Fibroblast of lung (primary cell): ENCODE measurements around the gene DOK3. TPM values are rescaled to one million over a fixed set of nuclear protein-coding genes. Genes with fewer than 3 reads are reported as not detected.

Source experiments
- DNase-seq, 2 donors: peaks; one replicate each; pipeline versions ENCODE4 v3.0.0 to v3.0.0-alpha.2; 2010; ENCODE audit warnings: low read depth in 2 of 2
- H2AFZ ChIP-seq: 2 replicates; pipeline ENCODE4 v1.5.1; 2012; ENCODE audit warnings: low read length, control low read depth, inconsistent platforms
- H3K27ac ChIP-seq: 2 replicates; pipeline ENCODE4 v1.5.1; 2011; ENCODE audit warnings: low read length, control low read depth; ENCODE audit not compliant: insufficient read depth
- H3K27me3 ChIP-seq: 2 replicates; pipeline ENCODE4 v1.5.1; 2011; ENCODE audit warnings: mild to moderate bottlenecking, low read length; ENCODE audit not compliant: control insufficient read depth, insufficient read depth
- H3K36me3 ChIP-seq: 2 replicates; pipeline ENCODE4 v1.5.1; 2011; ENCODE audit warnings: low read length; ENCODE audit not compliant: control insufficient read depth, insufficient read depth
- H3K4me1 ChIP-seq: 2 replicates; pipeline ENCODE4 v1.5.1; 2011; ENCODE audit warnings: low read length; ENCODE audit not compliant: control insufficient read depth, insufficient read depth; ENCODE audit errors: extremely low read depth
- H3K4me2 ChIP-seq: 2 replicates; pipeline ENCODE4 v1.5.1; 2011; ENCODE audit warnings: low read length, control low read depth; ENCODE audit not compliant: insufficient read depth; ENCODE audit errors: extremely low read depth
- H3K4me3 ChIP-seq, 4 experiments: fragments of 200-600 bp in 1 of 4; sonication (generic) in 1 of 4; replicated peaks in 1 of 4; 2 replicates each; pipeline ENCODE4 v1.5.1; 2011 to 2016; ENCODE audit warnings: low read length in 4 of 4, low read depth in 3 of 4, mild to moderate bottlenecking in 3 of 4, control low read depth in 2 of 4, inconsistent platforms in 1 of 4, mixed read lengths in 1 of 4; ENCODE audit not compliant: insufficient read depth in 1 of 4; ENCODE audit errors: control extremely low read depth in 1 of 4
- H3K79me2 ChIP-seq: 2 replicates; pipeline ENCODE4 v1.5.1; 2012; ENCODE audit warnings: mild to moderate bottlenecking, low read length, inconsistent platforms; ENCODE audit not compliant: control insufficient read depth, insufficient read depth
- H3K9ac ChIP-seq: 2 replicates; pipeline ENCODE4 v1.5.1; 2011; ENCODE audit warnings: mild to moderate bottlenecking, low read length, control low read depth; ENCODE audit not compliant: insufficient read depth
- H3K9me3 ChIP-seq: 2 replicates; pipeline ENCODE4 v1.5.1; 2012; ENCODE audit warnings: low read depth, low read length; ENCODE audit not compliant: control insufficient read depth, insufficient read depth
- H4K20me1 ChIP-seq: 2 replicates; pipeline ENCODE4 v1.5.1; 2011; ENCODE audit warnings: low read length; ENCODE audit not compliant: control insufficient read depth, insufficient read depth; ENCODE audit errors: extremely low read depth
- EZH2 ChIP-seq: IDR thresholded peaks from 2 replicates; pipeline ENCODE4 v1.5.1; 2012; ENCODE audit warnings: low read length, control low read depth, mild to moderate bottlenecking; ENCODE audit errors: missing control alignments
- polyA plus RNA-seq, 2 donors: library from polyadenylated mRNA; depleted of rRNA in 1 of 2; stranded (reverse) in 1 of 2; unstranded in 1 of 2; fragments of >200 nt; gene quantifications; 2 replicates each; pipeline ENCODE4 v1.2.1, GENCODE V29; 2011 to 2012; ENCODE audit warnings: missing spikeins in 1 of 2
- total RNA-seq: library from RNA; depleted of rRNA; stranded (reverse); fragments of >200 nt; gene quantifications from 2 replicates; pipeline ENCODE4 v1.2.1, GENCODE V29; 2014
- TF ChIP-seq, protein P1 (sequence below), 2 donors: IDR thresholded peaks in 1 of 2; conservative IDR thresholded peaks in 1 of 2; 1 replicate in 1 of 2; 2 replicates in 1 of 2; pipeline ENCODE4 v1.5.1; 2011 to 2012; ENCODE audit warnings: low read length in 2 of 2, control low read depth in 1 of 2, inconsistent platforms in 1 of 2, low read depth in 1 of 2, mild to moderate bottlenecking in 1 of 2

The DOK3 gene
- total and polyA plus RNA-seq, 2 donors (not counting 1 experiment from before 2014, with no cell fraction given): 0.99 to 1.5 TPM

- no peak overlapping the region for H3K4me3 ChIP-seq
- H3K9me3 ChIP-seq: no peaks in the 10 kb centered on the region
- no peak overlapping the region for H3K4me2 ChIP-seq
- peaks cover 28% of the 10 kb centered on the region for H3K36me3 ChIP-seq
- H3K9ac ChIP-seq: no peak overlapping the region
- H3K79me2 ChIP-seq: peaks cover 25% of the 10 kb centered on the region
- H2AFZ ChIP-seq: no peak overlapping the region
- no peak for DNase-seq
- H3K4me1 ChIP-seq: peaks cover 10% of the 10 kb centered on the region
- no peaks in the 10 kb centered on the region for H3K27me3 ChIP-seq
- H3K27ac ChIP-seq: no peak overlapping the region
- H4K20me1 ChIP-seq: no peaks in the 10 kb centered on the region
- TF ChIP-seq, protein P1, sequence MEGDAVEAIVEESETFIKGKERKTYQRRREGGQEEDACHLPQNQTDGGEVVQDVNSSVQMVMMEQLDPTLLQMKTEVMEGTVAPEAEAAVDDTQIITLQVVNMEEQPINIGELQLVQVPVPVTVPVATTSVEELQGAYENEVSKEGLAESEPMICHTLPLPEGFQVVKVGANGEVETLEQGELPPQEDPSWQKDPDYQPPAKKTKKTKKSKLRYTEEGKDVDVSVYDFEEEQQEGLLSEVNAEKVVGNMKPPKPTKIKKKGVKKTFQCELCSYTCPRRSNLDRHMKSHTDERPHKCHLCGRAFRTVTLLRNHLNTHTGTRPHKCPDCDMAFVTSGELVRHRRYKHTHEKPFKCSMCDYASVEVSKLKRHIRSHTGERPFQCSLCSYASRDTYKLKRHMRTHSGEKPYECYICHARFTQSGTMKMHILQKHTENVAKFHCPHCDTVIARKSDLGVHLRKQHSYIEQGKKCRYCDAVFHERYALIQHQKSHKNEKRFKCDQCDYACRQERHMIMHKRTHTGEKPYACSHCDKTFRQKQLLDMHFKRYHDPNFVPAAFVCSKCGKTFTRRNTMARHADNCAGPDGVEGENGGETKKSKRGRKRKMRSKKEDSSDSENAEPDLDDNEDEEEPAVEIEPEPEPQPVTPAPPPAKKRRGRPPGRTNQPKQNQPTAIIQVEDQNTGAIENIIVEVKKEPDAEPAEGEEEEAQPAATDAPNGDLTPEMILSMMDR (conservative IDR thresholded peaks at IDR 0.05 in 1 of 2, IDR thresholded peaks at IDR 0.05 in 1 of 2; ENCODE audit: low read depth in 1 of 2, low read length in 2 of 2): no peak
- TF ChIP-seq EZH2: no peak
These were observed 10.0 kb upstream of the DOK3 start for GRCh38 chr5:177519463-177520235.

- Histone ChIP-seq H3K27ac (peak within 1 kb of the TSS; percentile 89), H3K4me2 (peak within 1 kb of the TSS; percentile 56), H3K79me2 (peaks cover 25% of the 10 kb centered on the region), H3K4me3 (peak within 1 kb of the TSS; percentile 75 to 95 (median 82)), H3K9me3 (no peaks in the 10 kb centered on the region), H2AFZ (peak within 1 kb of the TSS; percentile 87), H3K36me3 (peaks cover 39% of the 10 kb centered on the region), H3K27me3 (no peaks in the 10 kb centered on the region), H4K20me1 (no peaks in the 10 kb centered on the region), H3K9ac (peak within 1 kb of the TSS; percentile 83), H3K4me1 (peaks cover 10% of the 10 kb centered on the region)
- TF ChIP-seq EZH2: no peak
- TF ChIP-seq, protein P1 (conservative IDR thresholded peaks at IDR 0.05 in 1 of 2, IDR thresholded peaks at IDR 0.05 in 1 of 2; ENCODE audit: low read depth in 1 of 2, low read length in 2 of 2): no peak
- peak; percentile 98 to 100 for DNase-seq
These were observed 7.3 kb upstream of the DOK3 start, which contains the start of gene DDX41 for GRCh38 chr5:177516601-177517568. TSS of gene DDX41 (minus strand) at chr5:177516961. CDS start at chr5:177516945, 16 bp downstream.

DNA sequence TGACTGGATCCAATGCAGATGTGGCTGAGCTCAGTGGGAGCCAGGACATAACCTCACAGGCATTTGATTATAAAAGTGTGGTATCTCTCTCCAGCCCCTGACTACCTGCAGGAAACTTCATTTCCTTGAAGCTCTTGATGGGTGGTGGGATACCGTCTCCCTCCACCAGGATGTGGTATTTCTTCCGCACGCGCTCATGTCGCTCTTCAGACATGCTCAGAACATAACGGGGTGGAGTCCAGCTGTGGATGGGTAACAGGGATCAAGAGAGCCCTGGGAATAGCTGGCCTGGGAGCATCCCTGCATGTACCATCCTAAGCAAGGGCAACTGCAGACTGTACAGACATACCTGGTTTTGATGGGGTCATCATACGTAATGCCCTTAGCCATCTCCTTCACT is 6.0 kb upstream of the DOK3 start:
- peaks cover 25% of the 10 kb centered on the region for H3K79me2 ChIP-seq
- peak overlapping the region; percentile 89 for H3K27ac ChIP-seq
- DNase-seq: no peak
- peaks cover 44% of the 10 kb centered on the region for H3K36me3 ChIP-seq
- no peaks in the 10 kb centered on the region for H4K20me1 ChIP-seq
- no peak overlapping the region for H2AFZ ChIP-seq
- peaks cover 10% of the 10 kb centered on the region for H3K4me1 ChIP-seq
- H3K27me3 ChIP-seq: no peaks in the 10 kb centered on the region
- no peak overlapping the region for H3K9ac ChIP-seq
- H3K4me3 ChIP-seq: peak overlapping the region in 3 of 4 experiments; percentile 81 to 95 (median 83)
- no peaks in the 10 kb centered on the region for H3K9me3 ChIP-seq
- TF ChIP-seq, protein P1 (conservative IDR thresholded peaks at IDR 0.05 in 1 of 2, IDR thresholded peaks at IDR 0.05 in 1 of 2; ENCODE audit: low read depth in 1 of 2, low read length in 2 of 2): no peak
- no peak for TF ChIP-seq EZH2
- peak overlapping the region; percentile 52 for H3K4me2 ChIP-seq
